ENCODE data around the gene GALNT18. TPM values are rescaled to one million over a fixed set of nuclear protein-coding genes. Genes with fewer than 3 reads are reported as not detected.

The GALNT18 gene
- total RNA-seq, 2 donors from 2014 or later = 29.4 to 105 TPM

- Histone ChIP-seq H3K36me3 (no peaks in the 10 kb centered on the region), H3K4me3 (no peak overlapping the region), H3K27ac (no peak overlapping the region), H3K27me3 (replicated peaks; ENCODE audit: insufficient read depth) (no peaks in the 10 kb centered on the region), H3K4me1 (replicated peaks) (no peaks in the 10 kb centered on the region), H3K9me3 (no peaks in the 10 kb centered on the region)
- 88% methylated on average over 4 of the region's 4 CpGs for WGBS
- no peak for TF ChIP-seq POLR2A (IDR thresholded peaks at IDR 0.05)
- TF ChIP-seq POLR2AphosphoS5 (IDR thresholded peaks at IDR 0.05) = no peak
- TF ChIP-seq CTCF (IDR thresholded peaks at IDR 0.05) = no peak
- intact Hi-C loops (cut with DNase I) = no loop called here
- DNase-seq (ENCODE audit: low spot score) = no peak
Observed at GRCh38 chr11:11351042-11351586, 270.7 kb downstream of the GALNT18 start.

- no peak for TF ChIP-seq CTCF (IDR thresholded peaks at IDR 0.05)
- no peak for TF ChIP-seq POLR2AphosphoS5 (IDR thresholded peaks at IDR 0.05)
- TF ChIP-seq POLR2A (IDR thresholded peaks at IDR 0.05) = no peak
- no peak for DNase-seq (ENCODE audit: low spot score)
- Histone ChIP-seq H3K27ac (no peak overlapping the region), H3K36me3 (no peaks in the 10 kb centered on the region), H3K27me3 (replicated peaks; ENCODE audit: insufficient read depth) (no peaks in the 10 kb centered on the region), H3K9me3 (no peaks in the 10 kb centered on the region), H3K4me1 (replicated peaks) (no peaks in the 10 kb centered on the region), H3K4me3 (no peak overlapping the region)
- WGBS = 24% methylated on average over 1 of the region's 1 CpG
- intact Hi-C loops (cut with DNase I) = no loop called here
Observed at GRCh38 chr11:11349870-11350337, 271.9 kb downstream of the GALNT18 start.

GRCh38 chr11:11349106-11349825 lies 272.5 kb downstream of the GALNT18 start:
- DNase-seq (ENCODE audit: low spot score) = no peak
- WGBS = 49% methylated on average over 12 of the region's 12 CpGs
- intact Hi-C loops (cut with DNase I) = no loop called here
- Histone ChIP-seq H3K27ac (no peak overlapping the region), H3K4me1 (replicated peaks) (no peaks in the 10 kb centered on the region), H3K36me3 (no peaks in the 10 kb centered on the region), H3K27me3 (replicated peaks; ENCODE audit: insufficient read depth) (no peaks in the 10 kb centered on the region), H3K9me3 (no peaks in the 10 kb centered on the region), H3K4me3 (no peak overlapping the region)
- TF ChIP-seq CTCF (IDR thresholded peaks at IDR 0.05) (no peak), POLR2AphosphoS5 (IDR thresholded peaks at IDR 0.05) (no peak), POLR2A (IDR thresholded peaks at IDR 0.05) (no peak)

- no peak overlapping the region for H3K27ac ChIP-seq
- H3K4me3 ChIP-seq = no peak overlapping the region
- no peaks in the 10 kb centered on the region for H3K36me3 ChIP-seq
- no peaks in the 10 kb centered on the region for H3K4me1 ChIP-seq (replicated peaks)
- H3K27me3 ChIP-seq (replicated peaks; ENCODE audit: insufficient read depth) = no peaks in the 10 kb centered on the region
- no peak for DNase-seq (ENCODE audit: low spot score)
- intact Hi-C loops (cut with DNase I) = no loop called here
- no peaks in the 10 kb centered on the region for H3K9me3 ChIP-seq
- 90% methylated on average over 5 of the region's 5 CpGs for whole genome bisulfite sequencing
- TF ChIP-seq CTCF (IDR thresholded peaks at IDR 0.05) (no peak), POLR2AphosphoS5 (IDR thresholded peaks at IDR 0.05) (no peak), POLR2A (IDR thresholded peaks at IDR 0.05) (no peak)
Observed at GRCh38 chr11:11348303-11348702, 273.5 kb downstream of the GALNT18 start.

- intact Hi-C loops (cut with DNase I) = no loop called here
- no peak for TF ChIP-seq CTCF (IDR thresholded peaks at IDR 0.05)
- TF ChIP-seq POLR2AphosphoS5 (IDR thresholded peaks at IDR 0.05) = no peak
- TF ChIP-seq POLR2A (IDR thresholded peaks at IDR 0.05) = no peak
- Histone ChIP-seq H3K4me3 (no peak overlapping the region), H3K4me1 (replicated peaks) (no peaks in the 10 kb centered on the region), H3K9me3 (no peaks in the 10 kb centered on the region), H3K27ac (no peak overlapping the region), H3K36me3 (no peaks in the 10 kb centered on the region), H3K27me3 (replicated peaks; ENCODE audit: insufficient read depth) (no peaks in the 10 kb centered on the region)
- no peak for DNase-seq (ENCODE audit: low spot score)
- WGBS = 38% methylated on average over 7 of the region's 7 CpGs
Observed at GRCh38 chr11:11347592-11347991, 274.2 kb downstream of the GALNT18 start.

Data from prostate gland (tissue), 2 donors.